Ammon's horn (tissue), 1 donor: ENCODE measurements around the gene CD22.
A peak's percentile ranks its signal among the peaks of the same experiment; 100 is the strongest.

ENCODE experiments used
- DNase-seq: peaks from one replicate; pipeline ENCODE4 v3.0.0-alpha.2; 2016; ENCODE audit warnings: low spot score

The CD22 gene

GRCh38 chr19:35388277-35389054 is 59.5 kb downstream of the CD22 start:
- no peak for DNase-seq

- no peak for DNase-seq
Observed at GRCh38 chr19:35389192-35389861, 60.3 kb downstream of the CD22 start.

GRCh38 chr19:35392742-35393715 is 64.0 kb downstream of the CD22 start:
- no peak for DNase-seq

GRCh38 chr19:35395382-35396199 is 66.6 kb downstream of the CD22 start:
- peak; percentile 35 for DNase-seq

GRCh38 chr19:35396240-35396885 is 67.4 kb downstream of the CD22 start:
- no peak for DNase-seq
